Measurements from ENCODE around the gene ATG9A.

DNA sequence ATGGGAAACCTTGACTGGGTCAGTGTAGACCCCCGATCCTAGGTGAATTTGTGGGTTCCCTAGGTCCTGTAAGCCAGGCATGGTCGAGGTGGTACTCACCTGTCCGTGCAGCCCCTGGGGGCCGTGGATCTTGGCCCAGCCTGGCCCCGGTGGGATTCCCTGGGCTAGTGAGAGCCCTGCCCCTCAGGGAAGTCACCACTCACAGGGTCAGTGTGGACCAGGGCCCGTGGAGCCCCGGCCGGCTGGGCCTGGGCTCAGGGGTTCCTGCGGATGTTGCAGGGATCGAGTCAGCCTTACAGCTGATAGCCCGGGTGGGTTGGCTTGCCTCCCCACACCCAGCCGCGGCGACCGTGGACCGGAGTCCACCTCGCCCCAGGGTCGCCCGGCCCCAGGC lies 528 bp downstream of the ATG9A start:
- no peak for TF ChIP-seq EP300 (IDR thresholded peaks at IDR 0.05)
- TF ChIP-seq, protein P1, sequence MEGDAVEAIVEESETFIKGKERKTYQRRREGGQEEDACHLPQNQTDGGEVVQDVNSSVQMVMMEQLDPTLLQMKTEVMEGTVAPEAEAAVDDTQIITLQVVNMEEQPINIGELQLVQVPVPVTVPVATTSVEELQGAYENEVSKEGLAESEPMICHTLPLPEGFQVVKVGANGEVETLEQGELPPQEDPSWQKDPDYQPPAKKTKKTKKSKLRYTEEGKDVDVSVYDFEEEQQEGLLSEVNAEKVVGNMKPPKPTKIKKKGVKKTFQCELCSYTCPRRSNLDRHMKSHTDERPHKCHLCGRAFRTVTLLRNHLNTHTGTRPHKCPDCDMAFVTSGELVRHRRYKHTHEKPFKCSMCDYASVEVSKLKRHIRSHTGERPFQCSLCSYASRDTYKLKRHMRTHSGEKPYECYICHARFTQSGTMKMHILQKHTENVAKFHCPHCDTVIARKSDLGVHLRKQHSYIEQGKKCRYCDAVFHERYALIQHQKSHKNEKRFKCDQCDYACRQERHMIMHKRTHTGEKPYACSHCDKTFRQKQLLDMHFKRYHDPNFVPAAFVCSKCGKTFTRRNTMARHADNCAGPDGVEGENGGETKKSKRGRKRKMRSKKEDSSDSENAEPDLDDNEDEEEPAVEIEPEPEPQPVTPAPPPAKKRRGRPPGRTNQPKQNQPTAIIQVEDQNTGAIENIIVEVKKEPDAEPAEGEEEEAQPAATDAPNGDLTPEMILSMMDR (IDR thresholded peaks at IDR 0.05), result no peak
- no peak for TF ChIP-seq POLR2A (IDR thresholded peaks at IDR 0.05)
